DMS 273 (cell line): ENCODE data around the gene KDM4B.

Source experiments
- DNase-seq: peaks from one replicate; lab custom pipeline; 2025; ENCODE audit not compliant: unreplicated experiment; lab: John Stamatoyannopoulos, UW

Gene KDM4B

DNA sequence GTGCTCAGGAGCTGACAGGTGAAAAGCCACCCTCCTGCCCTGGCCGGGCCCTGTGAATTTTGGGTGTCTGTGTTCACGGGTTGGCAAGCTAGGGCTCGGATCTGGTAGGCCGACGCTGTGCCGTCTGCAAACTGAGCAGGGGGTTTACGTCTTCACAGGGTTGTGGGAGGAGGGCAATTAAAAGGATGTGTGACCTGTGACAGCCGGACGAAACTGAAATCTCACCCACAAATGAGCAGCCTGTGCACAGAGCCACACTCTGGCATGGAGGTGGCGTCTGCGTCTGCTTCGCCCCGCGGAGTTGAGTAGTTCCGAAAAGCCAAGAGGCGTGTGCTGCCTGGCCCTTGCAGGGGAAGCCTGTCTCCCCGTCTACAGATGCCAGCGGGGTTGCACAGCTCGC lies 117.3 kb downstream of the KDM4B start:
- DNase-seq: no peak

DNA sequence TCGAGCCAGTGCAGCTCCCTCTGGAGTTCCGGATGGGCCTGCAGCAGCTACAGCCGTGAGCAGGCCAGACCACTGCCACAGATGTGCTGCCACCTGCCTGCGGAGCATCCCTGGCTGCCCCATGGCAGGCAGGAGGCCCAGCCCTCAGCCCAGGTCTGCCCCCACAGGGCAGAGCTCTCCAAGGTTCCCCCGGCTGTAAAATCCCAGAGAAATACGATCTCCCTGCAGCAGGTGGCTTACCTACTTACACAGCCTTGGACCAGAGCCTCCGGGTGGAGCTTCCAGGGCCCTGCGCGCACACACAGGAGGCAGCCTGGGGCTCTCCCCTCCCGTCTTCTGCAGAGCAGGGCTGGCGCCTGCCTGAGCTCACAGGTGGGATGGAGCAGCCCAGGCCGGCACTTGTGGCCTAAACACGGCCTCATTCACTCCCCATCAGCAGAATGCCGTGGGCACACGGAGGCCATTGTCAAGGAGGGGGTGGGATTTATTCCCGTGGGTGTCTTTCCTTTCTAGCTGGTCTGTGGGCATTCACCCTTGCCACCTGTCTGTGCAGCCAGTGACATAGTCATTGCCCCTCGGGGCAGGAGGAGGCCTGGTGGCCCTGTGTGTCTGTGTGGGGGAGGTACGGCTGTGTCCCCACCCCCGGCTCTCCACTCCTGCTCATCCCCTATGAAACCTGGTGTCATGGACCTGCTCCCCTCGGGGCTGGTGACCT lies 118.0 kb downstream of the KDM4B start:
- peak; percentile 85 for DNase-seq

DNA sequence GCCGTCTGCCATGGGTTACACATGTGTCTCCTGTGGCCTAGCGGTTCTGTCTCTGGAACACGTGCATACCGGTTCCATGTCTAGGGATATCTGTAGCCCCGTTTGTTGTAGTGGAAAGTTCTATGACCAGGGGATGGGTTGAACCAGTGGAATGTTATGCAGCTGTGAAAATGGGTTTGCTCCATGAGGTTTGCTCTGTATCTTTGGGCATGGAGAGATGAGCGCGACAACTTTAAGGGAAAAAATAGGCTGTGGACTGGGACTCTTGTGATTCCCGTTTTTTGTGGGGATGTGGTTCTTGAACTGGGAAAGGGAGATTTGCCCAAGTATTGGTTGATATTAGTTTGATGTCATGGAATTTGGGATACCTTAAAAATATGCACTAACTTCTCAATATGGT lies 120.4 kb downstream of the KDM4B start:
- no peak for DNase-seq

DNA sequence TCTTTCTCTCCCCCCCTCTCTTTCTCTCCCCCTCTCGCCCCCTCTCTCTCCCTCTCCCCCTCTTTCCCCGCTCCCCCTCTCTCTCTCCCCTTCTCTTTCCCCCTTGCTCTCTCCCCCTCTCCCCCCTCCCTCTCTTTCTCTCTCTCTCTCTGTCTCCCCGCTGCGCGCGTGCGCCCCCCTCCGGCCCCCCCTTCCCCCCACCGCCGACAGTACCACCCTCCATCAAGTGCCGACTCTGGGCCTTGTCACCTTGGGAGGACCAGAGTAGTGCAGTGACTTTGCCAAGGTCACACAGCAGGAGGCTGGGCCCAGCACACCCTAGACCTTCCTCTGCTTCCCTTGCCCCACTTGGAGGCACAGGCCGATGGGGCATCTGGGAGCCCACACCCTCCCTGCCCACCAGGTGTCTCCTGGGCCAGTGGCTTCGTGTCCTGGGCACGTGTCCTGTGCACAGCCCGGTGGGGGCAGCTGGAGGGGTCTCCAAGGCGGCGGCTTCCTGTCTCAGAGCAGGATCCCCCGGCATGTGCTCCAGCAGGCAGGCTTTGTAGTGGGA lies 121.6 kb downstream of the KDM4B start:
- DNase-seq: no peak

DNA sequence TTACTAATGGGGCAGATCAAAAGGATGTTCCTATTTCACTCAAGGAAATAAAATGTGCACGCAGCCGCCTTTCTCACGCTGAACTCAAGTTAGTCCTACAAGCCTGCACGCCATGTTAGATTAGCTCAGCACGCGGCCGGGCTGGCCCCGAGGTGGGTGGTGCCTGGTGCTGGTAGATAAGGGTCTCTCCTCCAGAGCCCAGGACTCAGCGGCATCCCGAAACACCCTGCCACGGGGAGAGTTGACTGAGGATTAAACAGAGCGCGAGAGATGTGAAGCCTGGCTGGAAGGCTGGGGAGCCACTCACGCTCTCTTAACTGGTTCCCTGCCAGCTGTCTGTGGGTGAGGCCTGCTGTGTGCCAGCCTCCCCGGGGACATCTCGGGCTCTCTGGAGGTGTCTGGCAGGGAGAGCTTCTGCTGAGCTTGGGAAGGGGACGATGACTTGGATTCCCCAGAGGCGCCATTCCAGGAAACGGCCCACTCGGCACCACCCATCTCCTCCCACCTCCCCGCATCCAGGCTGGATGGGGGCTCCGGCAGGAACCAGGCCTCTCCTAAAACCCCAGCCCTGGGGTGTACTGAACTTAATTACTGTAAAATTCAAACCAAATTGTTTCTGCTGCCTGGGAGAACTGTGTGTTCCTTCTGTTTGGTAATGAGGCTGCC lies 122.2 kb downstream of the KDM4B start:
- DNase-seq: peak; percentile 69

DNA sequence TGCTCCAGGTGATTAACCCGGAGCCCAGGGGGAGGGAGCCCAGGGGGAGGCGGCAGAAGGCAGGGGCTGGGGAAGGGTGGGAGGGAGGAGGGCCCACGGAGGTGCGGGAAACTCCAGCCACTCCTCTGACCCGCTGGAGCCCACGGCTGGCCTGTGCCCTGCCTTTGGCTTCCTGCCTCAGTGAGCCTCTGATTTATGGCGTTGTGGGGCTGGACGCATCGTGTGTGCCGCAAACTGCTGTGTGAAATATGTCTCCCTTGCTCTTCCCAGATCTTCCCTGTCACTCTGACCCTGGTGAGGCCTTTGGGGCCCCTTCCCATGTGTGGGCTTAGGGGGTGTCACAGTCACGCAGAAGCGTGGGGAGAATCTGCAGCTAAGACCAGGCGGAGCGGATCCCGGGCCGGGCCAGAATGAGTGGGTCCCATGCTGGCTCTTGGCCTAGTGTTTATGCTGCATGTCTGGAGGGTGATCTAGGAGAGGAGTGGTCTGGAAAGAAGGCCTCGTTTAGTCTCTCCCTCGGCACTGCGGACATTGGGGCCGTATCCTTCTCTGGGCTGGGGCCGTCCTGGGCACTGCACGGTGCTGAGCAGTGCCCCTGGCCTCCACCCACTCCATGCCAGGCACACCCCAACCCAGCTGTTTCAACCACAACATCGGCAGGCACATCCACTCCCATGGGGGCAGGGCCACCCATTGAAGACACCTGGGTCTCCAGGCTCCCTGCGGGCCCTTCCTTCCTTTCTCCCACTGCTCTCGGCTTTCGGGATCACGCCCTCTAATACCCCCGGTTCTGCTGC lies 123.0 kb downstream of the KDM4B start:
- peak; percentile 22 for DNase-seq

DNA sequence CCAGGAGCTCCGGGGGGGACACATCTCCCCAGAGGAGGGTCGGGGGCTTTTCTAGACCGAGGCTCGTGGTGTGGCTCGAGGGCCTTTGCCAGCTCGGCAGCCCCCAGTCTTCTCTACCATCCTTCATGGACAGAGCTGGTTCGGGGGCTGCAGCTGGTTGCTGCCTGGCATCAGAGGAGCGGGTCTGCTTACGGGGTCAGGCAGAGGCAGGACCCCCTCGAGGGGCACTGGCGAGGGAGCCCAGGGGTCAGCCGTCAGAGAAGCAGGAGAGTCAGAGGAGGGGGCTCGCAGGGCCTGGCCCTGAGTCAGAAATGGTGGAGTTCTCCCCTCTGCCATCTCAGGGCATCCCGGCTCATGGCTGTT lies 123.5 kb downstream of the KDM4B start:
- no peak for DNase-seq

DNA sequence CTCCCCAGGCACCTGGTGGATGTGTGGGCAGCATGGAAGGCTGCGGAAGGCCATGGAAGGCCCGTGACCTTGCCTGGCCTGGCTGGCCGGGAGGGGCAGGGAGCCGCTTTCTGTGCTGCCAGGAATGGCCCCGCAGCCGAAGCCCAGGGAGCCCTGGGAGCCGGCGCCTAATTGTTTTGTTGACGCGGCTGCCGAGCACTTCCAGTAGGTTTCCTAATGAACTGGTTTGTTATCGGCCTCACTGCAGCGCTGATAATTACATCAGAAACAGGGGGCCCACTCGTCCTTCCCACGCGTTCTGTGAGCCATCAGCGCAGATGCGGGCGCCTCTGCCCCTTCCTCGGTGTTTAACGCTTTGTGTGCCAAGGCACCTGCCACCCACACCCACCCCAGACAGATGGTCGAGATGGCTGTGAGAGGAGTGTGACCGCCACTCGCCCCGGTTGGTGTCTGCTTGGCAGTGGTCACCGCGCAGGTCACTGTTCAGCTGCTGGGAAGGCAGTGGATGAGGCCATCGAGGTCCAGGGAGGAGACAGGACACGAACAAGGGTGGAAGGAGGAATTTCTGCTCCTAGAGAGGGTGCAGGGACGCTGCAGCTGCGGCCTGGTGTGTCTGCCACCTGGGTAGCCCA lies 124.5 kb downstream of the KDM4B start:
- peak; percentile 74 for DNase-seq

DNA sequence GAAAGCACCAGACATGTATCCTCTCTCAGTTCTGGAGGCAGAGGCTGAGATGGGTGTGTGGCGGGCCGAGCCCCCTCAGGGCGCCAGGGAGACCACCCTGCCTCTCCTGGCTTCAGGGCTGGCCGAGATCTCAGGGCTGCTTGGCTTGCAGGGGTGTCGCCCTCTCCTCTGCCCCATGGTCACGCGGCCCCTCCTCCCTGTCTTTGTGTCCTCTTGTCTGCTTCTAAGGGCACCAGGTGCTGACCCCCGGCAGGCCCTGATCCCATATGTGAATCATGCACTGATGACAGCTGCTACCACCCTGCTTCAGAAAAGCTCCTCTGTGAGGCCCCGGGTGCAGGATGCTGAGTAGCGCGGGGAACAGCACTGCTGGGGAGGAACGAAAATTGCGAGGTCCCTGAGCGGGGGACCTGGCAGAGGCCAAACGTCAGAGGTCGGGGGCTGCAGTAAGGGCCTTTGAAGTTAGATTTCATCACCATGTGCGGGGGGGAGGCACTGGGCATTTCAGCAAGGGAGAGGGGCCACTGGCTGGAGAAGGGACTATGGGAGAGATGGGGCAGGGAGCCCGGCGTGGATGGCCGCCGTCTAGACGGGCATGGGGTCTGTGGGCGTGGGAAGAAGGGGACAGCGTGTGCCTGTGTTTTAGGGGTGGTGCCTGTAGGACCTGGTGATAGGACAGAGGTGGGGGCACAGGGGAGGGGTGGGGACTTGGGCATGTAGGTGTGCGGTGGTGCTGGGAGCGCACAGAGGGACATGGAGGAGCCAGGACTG lies 125.2 kb downstream of the KDM4B start:
- peak; percentile 49 for DNase-seq

DNA sequence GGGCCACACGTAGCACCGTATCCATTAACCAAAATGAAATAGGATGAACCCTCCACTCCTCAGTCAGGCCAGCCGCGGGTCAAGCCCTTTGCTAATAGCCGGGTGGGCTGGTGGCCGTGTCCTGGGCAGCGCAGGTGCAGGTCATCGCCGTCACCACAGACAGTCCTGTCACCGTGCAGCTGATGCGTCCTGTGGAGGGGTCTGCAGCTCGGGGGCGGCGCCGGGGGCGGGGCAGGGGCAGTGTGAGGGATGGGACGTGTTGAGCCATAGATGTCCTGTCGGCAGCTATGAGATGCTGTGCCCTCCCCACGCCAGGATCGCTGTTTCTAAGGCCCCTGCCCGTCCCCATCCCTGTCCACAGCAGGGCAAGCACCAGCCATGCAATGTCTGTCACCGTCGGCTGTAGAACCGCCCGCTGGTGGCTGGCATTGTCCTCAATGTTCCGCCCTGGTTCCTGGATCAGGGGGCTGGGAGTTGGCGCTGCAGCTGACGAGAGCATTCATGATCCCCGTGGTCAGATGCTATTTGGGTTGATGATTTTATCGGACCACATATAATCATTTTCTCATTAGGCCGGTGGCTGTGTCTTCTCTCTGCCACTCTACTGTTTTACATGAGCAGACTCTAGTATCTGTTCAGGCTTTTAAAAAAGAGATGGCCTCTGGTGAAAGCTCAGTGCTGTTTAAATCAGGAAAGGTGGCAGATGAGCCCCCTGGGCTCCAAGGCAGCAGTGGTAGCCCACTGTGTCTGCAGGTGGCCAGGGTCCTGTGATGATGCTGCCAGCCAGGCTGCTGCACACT lies 126.1 kb downstream of the KDM4B start:
- DNase-seq: no peak

DNA sequence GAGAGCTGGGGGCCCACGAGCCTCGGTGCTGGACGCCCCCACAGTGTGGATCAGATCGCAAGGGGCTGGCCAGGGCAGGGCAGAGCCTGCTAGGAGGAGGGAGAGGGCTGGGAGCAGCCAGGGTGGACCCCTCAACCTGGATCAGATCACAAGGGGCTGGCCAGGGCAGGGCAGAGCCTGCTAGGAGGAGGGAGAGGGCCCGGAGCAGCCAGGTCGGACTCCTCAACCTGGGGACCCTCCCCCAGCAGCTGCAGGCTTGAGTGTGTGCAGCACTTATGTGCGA lies 126.6 kb downstream of the KDM4B start:
- no peak for DNase-seq

DNA sequence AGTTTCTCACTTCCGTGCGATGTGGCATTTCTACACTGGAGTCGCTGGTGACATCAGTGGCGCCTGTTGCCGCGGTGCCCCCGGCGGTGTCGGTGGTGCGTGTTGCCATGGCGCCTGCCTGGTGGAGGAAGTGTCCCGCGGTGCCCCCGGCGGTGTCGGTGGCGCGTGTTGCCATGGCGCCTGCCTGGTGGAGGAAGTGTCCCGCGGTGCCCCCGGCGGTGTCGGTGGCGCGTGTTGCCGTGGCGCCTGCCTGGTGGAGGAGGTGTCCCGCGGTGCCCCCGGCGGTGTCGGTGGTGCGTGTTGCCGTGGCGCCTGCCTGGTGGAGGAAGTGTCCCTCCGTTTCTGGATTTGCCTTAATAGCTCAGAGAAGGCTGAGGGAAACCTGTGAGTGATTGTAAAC lies 127.6 kb downstream of the KDM4B start:
- DNase-seq: no peak

DNA sequence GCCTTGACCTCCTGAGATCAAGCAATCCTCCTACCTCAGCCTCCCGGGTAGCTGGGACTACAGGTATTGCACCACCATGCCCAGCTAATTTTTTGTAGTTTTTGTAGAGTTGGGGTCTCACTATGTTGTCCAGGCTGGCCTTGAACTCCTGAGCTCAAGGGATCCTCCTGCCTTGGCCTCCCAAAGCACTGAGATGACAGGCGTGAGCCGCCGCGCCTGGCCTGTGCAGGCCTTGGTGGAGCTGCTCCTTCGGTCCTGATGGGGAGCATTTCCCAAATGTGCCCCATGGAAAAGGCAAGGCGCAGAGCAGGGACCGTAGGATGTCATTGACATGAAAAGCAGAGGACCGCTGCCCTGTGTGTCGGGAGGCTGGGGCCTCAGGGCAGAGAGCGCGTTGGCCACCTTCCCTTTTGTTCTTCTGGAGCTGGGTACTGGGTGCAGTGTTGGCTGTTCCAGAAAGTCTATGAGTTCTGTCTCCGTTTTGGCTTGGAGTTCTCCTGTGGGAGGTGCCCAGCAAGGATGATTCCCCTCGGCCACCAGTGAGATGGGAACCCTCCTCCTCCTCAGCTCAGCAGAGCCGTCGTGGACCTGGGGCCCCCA lies 128.5 kb downstream of the KDM4B start:
- DNase-seq: no peak

DNA sequence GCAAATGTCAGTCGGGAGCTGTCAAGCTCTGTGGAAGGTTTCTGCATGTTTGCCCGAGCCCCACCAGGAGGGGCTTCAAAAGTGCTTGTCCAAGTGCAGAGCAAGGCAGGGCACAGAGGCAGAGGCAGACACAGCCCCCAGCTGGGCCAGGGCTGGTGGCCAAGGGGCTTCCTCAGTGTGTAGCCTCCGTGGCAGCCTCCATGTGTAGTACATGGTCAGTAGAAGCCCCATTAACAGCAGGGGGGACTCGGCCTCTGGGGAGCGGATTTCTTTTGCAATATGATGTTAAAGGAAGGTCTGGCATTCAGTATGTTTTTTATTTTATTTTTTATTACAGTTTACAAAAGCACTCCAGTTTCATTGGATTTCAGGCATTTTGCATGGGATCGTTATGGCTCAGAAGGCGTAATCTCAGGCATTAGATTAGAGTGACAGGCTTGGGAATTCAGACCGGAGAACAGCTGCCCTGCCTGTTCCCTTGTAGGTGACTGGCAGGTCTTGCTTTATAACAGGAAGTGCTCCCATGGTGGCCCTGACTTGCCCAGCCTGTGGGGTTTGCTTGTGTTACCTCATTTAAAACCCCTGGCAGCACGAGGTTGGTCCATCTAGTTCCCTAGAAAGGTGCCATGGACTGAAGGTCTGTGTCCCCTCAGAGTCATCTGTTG lies 129.2 kb downstream of the KDM4B start:
- no peak for DNase-seq

DNA sequence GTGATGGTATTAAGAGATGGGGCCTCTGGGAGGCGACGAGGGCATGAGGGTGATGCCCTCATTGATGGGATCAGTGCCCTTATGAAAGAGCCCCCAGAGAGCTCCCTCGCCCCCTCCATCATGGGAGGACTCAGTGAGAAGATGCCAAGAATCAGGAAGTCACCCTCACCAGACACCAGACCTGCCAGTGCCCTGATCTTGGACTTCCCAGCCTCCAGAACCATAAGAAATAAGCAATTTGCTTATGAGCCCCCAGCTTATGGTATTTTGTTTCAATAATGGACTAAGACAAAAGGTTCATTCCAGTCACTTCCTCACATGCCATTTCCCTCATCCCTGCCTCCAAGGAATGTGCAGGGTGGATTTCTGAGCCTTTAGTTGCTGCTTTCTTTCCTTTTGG lies 129.7 kb downstream of the KDM4B start:
- no peak for DNase-seq

DNA sequence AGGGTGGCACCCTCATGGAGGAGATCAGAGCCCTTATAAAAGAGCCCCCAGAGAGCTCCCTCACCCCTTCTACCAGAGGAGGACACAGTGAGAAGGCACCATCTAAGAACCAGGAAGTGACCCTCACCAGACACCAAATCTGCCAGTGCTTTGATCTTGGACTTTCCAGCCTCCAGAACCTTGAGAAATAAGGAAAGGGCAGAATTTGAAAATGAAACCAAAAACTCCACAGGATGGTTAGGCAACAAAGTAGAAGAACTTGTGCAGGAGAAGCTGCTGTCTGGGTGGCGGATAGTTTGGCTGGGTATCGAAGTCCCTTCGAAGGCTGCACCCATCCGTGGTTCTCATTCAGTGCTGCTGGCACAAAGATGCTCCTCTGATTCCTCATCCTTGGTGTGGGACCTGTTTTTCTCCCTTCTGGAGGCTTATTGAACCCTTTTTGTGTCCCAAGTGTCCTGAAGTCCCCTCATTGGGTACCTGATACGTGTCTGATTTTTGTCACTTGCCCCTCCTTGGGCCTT lies 130.8 kb downstream of the KDM4B start:
- DNase-seq: peak; percentile 29

DNA sequence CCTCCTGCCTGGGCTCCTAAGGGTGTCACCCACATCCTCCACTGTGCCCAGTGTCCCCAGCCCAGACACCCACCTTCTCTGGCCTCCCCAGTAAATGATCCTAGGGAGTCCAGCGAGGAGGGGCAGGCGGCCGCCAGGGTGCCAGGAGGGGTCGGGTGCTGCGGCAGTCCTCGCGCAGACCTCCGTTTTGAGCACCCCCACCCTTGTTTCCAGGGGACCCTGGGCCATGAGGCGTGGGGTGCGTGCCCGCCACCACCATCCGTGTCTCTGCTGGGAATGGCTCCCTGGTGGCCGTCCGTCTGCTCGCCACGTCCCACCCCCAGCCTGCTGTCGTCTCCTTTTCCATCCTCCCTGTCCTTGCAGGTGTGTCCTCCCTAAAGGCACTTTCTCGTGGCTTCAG lies 133.0 kb downstream of the KDM4B start:
- no peak for DNase-seq

DNA sequence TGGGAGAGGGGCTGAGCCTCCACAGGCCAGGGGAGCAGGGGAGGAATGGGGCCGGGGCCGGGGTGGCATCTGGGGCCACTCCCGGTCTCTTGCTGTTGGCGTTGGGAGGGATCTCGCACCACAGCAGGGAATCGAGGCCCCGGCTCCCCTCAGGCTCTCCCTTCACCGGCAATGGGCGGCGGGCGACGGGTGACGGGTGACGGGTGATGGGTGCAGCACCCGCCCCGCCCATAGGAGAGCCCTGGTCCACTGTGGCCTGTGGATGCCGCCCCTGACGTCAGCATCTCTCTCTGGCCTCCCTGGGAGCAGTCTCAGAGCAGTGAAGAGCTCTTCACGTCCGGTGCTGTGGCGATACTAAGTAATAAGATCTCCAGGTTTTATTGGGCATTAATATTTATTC lies 133.6 kb downstream of the KDM4B start:
- no peak for DNase-seq
